Measurements from ENCODE around the gene MUC5B.
"Not testable (repeated sequence)": the region's sequence is repeated elsewhere in the genome, so short reads cannot be mapped to it uniquely, and the experiment has no call there.

The MUC5B gene

GRCh38 chr11:1248951-1249350 is 26.1 kb downstream of the MUC5B start:
- not testable (repeated sequence) for DNase-seq (ENCODE audit: insufficient read length, low spot score); FAIRE-seq

- FAIRE-seq; DNase-seq (ENCODE audit: insufficient read length, low spot score): not testable (repeated sequence)
These were observed 27.5 kb downstream of the MUC5B start for GRCh38 chr11:1250411-1250810.

DNA sequence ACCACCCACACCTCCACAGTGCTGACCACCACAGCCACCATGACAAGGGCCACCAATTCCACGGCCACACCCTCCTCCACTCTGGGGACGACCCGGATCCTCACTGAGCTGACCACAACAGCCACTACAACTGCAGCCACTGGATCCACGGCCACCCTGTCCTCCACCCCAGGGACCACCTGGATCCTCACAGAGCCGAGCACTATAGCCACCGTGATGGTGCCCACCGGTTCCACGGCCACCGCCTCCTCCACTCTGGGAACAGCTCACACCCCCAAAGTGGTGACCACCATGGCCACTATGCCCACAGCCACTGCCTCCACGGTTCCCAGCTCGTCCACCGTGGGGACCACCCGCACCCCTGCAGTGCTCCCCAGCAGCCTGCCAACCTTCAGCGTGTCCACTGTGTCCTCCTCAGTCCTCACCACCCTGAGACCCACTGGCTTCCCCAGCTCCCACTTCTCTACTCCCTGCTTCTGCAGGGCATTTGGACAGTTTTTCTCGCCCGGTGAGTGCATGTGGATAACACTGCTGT is 28.4 kb downstream of the MUC5B start:
- no peak for FAIRE-seq
- TF ChIP-seq TAF1 (IDR thresholded peaks at IDR 0.05; ENCODE audit: low read depth, low read length) (no peak), POU2F2 (IDR thresholded peaks at IDR 0.05; ENCODE audit: low read depth, low read length) (no peak), POLR2A (IDR thresholded peaks at IDR 0.05; ENCODE audit: low read depth, low read length) (no peak), PAX5 (IDR thresholded peaks at IDR 0.05; ENCODE audit: insufficient read depth, low read length, severe bottlenecking) (no peak), POLR2AphosphoS5 (IDR thresholded peaks at IDR 0.05; ENCODE audit: low read depth, low read length) (no peak)
- DNase-seq (ENCODE audit: insufficient read length, low spot score) = no peak

DNA sequence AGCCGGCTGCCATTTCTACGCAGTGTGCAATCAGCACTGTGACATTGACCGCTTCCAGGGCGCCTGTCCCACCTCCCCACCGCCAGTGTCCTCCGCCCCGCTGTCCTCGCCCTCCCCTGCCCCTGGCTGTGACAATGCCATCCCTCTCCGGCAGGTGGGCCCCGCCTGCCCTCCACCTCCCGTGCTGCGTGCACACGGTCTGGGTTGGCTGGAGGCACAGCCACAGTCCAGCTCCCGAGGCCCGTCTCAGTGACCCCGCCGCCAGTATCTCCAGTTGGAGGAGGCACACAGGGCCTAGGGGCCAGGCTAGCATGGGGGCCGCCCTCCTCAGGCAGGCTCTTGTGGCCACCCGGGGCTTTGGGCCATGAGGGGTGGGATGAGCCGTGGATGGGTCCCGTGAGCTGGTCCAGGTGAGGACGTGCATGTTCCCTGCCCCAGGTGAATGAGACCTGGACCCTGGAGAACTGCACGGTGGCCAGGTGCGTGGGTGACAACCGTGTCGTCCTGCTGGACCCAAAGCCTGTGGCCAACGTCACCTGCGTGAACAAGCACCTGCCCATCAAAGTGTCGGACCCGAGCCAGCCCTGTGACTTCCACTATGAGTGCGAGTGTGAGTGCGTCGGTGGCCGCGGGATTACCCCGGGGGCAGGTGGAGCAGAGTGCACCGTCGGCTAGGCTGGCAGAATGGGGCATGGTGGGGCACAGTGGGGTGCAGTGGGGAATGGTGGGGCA is 29.7 kb downstream of the MUC5B start:
- no peak for DNase-seq (ENCODE audit: insufficient read length, low spot score)
- no peak for FAIRE-seq
- no peak for TF ChIP-seq TAF1 (IDR thresholded peaks at IDR 0.05; ENCODE audit: low read depth, low read length)
- no peak for TF ChIP-seq POU2F2 (IDR thresholded peaks at IDR 0.05; ENCODE audit: low read depth, low read length)
- no peak for TF ChIP-seq POLR2AphosphoS5 (IDR thresholded peaks at IDR 0.05; ENCODE audit: low read depth, low read length)
- no peak for TF ChIP-seq POLR2A (IDR thresholded peaks at IDR 0.05; ENCODE audit: low read depth, low read length)
- no peak for TF ChIP-seq PAX5 (IDR thresholded peaks at IDR 0.05; ENCODE audit: insufficient read depth, low read length, severe bottlenecking)
- no peak for TF ChIP-seq SPI1 (IDR thresholded peaks at IDR 0.05; ENCODE audit: low read depth, low read length)

- FAIRE-seq (no peak), DNase-seq (ENCODE audit: insufficient read length, low spot score) (no peak)
- TF ChIP-seq PAX5 (IDR thresholded peaks at IDR 0.05; ENCODE audit: insufficient read depth, low read length, severe bottlenecking) (no peak), TAF1 (IDR thresholded peaks at IDR 0.05; ENCODE audit: low read depth, low read length) (no peak), POU2F2 (IDR thresholded peaks at IDR 0.05; ENCODE audit: low read depth, low read length) (no peak), POLR2A (IDR thresholded peaks at IDR 0.05; ENCODE audit: low read depth, low read length) (no peak), SPI1 (IDR thresholded peaks at IDR 0.05; ENCODE audit: low read depth, low read length) (no peak), POLR2AphosphoS5 (IDR thresholded peaks at IDR 0.05; ENCODE audit: low read depth, low read length) (no peak)
These were observed 30.2 kb downstream of the MUC5B start for GRCh38 chr11:1253103-1253485.

DNA sequence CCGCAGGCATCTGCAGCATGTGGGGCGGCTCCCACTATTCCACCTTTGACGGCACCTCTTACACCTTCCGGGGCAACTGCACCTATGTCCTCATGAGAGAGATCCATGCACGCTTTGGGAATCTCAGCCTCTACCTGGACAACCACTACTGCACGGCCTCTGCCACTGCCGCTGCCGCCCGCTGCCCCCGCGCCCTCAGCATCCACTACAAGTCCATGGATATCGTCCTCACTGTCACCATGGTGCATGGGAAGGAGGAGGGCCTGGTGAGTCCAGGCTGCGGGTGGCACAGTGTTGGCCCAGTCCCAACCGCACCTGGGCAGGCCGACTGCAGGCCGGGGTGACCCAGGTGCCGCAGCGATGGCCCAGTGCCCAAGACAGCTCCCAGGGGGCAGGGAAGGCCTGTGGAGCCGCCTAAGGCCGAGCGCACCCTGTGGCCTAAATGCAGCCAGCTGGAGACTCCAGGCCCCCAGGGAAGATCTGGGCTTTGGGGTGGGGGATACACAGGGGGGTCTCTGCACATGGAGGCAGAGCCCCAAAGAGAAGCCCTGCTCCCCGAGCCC is 31.3 kb downstream of the MUC5B start:
- DNase-seq (ENCODE audit: insufficient read length, low spot score) = no peak
- TF ChIP-seq SPI1 (IDR thresholded peaks at IDR 0.05; ENCODE audit: low read depth, low read length) = no peak
- no peak for TF ChIP-seq POLR2A (IDR thresholded peaks at IDR 0.05; ENCODE audit: low read depth, low read length)
- TF ChIP-seq PAX5 (IDR thresholded peaks at IDR 0.05; ENCODE audit: insufficient read depth, low read length, severe bottlenecking) = no peak
- TF ChIP-seq POLR2AphosphoS5 (IDR thresholded peaks at IDR 0.05; ENCODE audit: low read depth, low read length) = no peak
- no peak for TF ChIP-seq TAF1 (IDR thresholded peaks at IDR 0.05; ENCODE audit: low read depth, low read length)
- TF ChIP-seq POU2F2 (IDR thresholded peaks at IDR 0.05; ENCODE audit: low read depth, low read length) = no peak
- no peak for FAIRE-seq

DNA sequence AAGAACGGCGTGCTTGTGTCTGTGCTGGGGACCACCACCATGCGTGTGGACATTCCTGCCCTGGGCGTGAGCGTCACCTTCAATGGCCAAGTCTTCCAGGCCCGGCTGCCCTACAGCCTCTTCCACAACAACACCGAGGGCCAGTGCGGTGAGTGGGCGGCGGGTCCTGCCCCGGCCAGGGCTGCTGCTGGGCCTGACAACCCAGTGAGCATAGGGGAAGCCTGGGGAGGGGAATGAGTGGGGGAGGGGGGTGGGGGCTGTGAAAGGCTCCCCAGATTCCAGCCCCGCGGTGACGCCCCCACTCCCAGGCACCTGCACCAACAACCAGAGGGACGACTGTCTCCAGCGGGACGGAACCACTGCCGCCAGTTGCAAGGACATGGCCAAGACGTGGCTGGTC is 31.9 kb downstream of the MUC5B start:
- TF ChIP-seq PAX5 (IDR thresholded peaks at IDR 0.05; ENCODE audit: insufficient read depth, low read length, severe bottlenecking) (no peak), SPI1 (IDR thresholded peaks at IDR 0.05; ENCODE audit: low read depth, low read length) (no peak), POLR2AphosphoS5 (IDR thresholded peaks at IDR 0.05; ENCODE audit: low read depth, low read length) (no peak), TAF1 (IDR thresholded peaks at IDR 0.05; ENCODE audit: low read depth, low read length) (no peak), POLR2A (IDR thresholded peaks at IDR 0.05; ENCODE audit: low read depth, low read length) (no peak)
- FAIRE-seq = no peak
- DNase-seq (ENCODE audit: insufficient read length, low spot score) = no peak

- no peak for FAIRE-seq
- TF ChIP-seq POLR2A (IDR thresholded peaks at IDR 0.05; ENCODE audit: low read depth, low read length) (no peak), SPI1 (IDR thresholded peaks at IDR 0.05; ENCODE audit: low read depth, low read length) (no peak), POU2F2 (IDR thresholded peaks at IDR 0.05; ENCODE audit: low read depth, low read length) (no peak), PAX5 (IDR thresholded peaks at IDR 0.05; ENCODE audit: insufficient read depth, low read length, severe bottlenecking) (no peak), POLR2AphosphoS5 (IDR thresholded peaks at IDR 0.05; ENCODE audit: low read depth, low read length) (no peak), TAF1 (IDR thresholded peaks at IDR 0.05; ENCODE audit: low read depth, low read length) (no peak)
- DNase-seq (ENCODE audit: insufficient read length, low spot score) = no peak
These were observed 32.3 kb downstream of the MUC5B start for GRCh38 chr11:1255151-1255550.

- FAIRE-seq (no peak), DNase-seq (ENCODE audit: insufficient read length, low spot score) (no peak)
- no peak for TF ChIP-seq POLR2A (IDR thresholded peaks at IDR 0.05; ENCODE audit: low read depth, low read length)
- no peak for TF ChIP-seq PAX5 (IDR thresholded peaks at IDR 0.05; ENCODE audit: insufficient read depth, low read length, severe bottlenecking)
- no peak for TF ChIP-seq SPI1 (IDR thresholded peaks at IDR 0.05; ENCODE audit: low read depth, low read length)
- TF ChIP-seq POLR2AphosphoS5 (IDR thresholded peaks at IDR 0.05; ENCODE audit: low read depth, low read length) = no peak
- TF ChIP-seq TAF1 (IDR thresholded peaks at IDR 0.05; ENCODE audit: low read depth, low read length) = no peak
- TF ChIP-seq POU2F2 (IDR thresholded peaks at IDR 0.05; ENCODE audit: low read depth, low read length) = no peak
These were observed 33.6 kb downstream of the MUC5B start for GRCh38 chr11:1256257-1257045.
